Activated B cell treated with CpG ODN at 0.5 μM for 24 hours (primary cell): ENCODE data around the gene ATP6V1G3. TPM values are rescaled to one million over a fixed set of nuclear protein-coding genes. Genes with fewer than 3 reads are reported as not detected.
"Not testable (repeated sequence)": the region's sequence is repeated elsewhere in the genome, so short reads cannot be mapped to it uniquely, and the experiment has no call there.

Experiments used
- ATAC-seq: fragments of 200-7000 bp; cut with Tn5 transposase; one replicate; pipeline ENCODE4 v1.10.0; 2021; ENCODE audit warnings: low read depth, mild to moderate bottlenecking, moderate library complexity
- CTCF ChIA-PET: fragments of 350-600 bp; sonication (Branson Sonifier 250); formaldehyde crosslinking; loops from one replicate; lab custom pipeline; 2021; ENCODE audit warnings: antibody characterized with exemption; lab: Charles Lee
- POLR2A ChIA-PET: fragments of 350-600 bp; sonication (Branson Sonifier 250); formaldehyde crosslinking; loops from one replicate; lab custom pipeline; 2021; ENCODE audit warnings: antibody characterized with exemption; lab: Charles Lee
- DNase-seq: peaks from one replicate; pipeline ENCODE4 v3.0.0; 2022
- H3K27ac Mint-ChIP-seq: one replicate; pipeline ENCODE4 v1.8.0; 2020; ENCODE audit warnings: mixed read lengths
- H3K27me3 Mint-ChIP-seq: one replicate; pipeline ENCODE4 v1.8.0; 2021; ENCODE audit warnings: mixed read lengths
- H3K36me3 Mint-ChIP-seq: one replicate; pipeline ENCODE4 v1.8.0; 2021; ENCODE audit warnings: low read depth, mixed read lengths
- H3K4me1 Mint-ChIP-seq: one replicate; pipeline ENCODE4 v1.8.0; 2021; ENCODE audit warnings: mixed read lengths
- H3K4me3 Mint-ChIP-seq: one replicate; pipeline ENCODE4 v1.8.0; 2020; ENCODE audit warnings: mild to moderate bottlenecking, mixed read lengths
- H3K9me3 Mint-ChIP-seq: one replicate; pipeline ENCODE4 v1.8.0; 2020; ENCODE audit warnings: mixed read lengths
- CTCF ChIP-seq: fragments of 200-600 bp; IDR thresholded peaks from one replicate; pipeline ENCODE4 v1.8.0; 2022; ENCODE audit warnings: antibody characterized with exemption, mild to moderate bottlenecking
- intact Hi-C: fragments of 100-400 bp; cut with micrococcal nuclease; formaldehyde crosslinking; loops from one replicate; pipeline ENCODE4 v1.15.1; 2024
- total RNA-seq: library from RNA; stranded (reverse); gene quantifications from 2 replicates; pipeline ENCODE4 v1.2.3, GENCODE V29; 2022

The ATP6V1G3 gene
- total RNA-seq = not detected in 2 replicates

- Mint-ChIP-seq H3K27me3 (no peaks in the 10 kb centered on the region), H3K36me3 (no peaks in the 10 kb centered on the region), H3K4me3 (peak within 1 kb of the TSS; percentile 35), H3K27ac (peak within 1 kb of the TSS; percentile 88), H3K9me3 (no peaks in the 10 kb centered on the region), H3K4me1 (peaks cover 89% of the 10 kb centered on the region)
- DNase-seq (no peak), ATAC-seq (no peak)
- POLR2A ChIA-PET = interaction anchor here (1.7 kb wide), 1 partner anchor 58 kb away, joined by 6 read pairs; no protein-coding TSS in a partner anchor
- CTCF ChIA-PET = no interaction called here
- no peak for TF ChIP-seq CTCF
- intact Hi-C loops = no loop called here
Observed at GRCh38 chr1:198540580-198540979, at the start of gene ATP6V1G3. ATP6V1G3 (minus strand) TSS chr1:198540680; CDS start chr1:198540650, 30 bp downstream.

GRCh38 chr1:198588845-198589244 is 48.4 kb upstream of the ATP6V1G3 start:
- intact Hi-C loops = no loop called here
- ChIA-PET CTCF (interaction anchor here (0.9 kb wide), 1 partner anchor 32 kb away, joined by 5 read pairs; no protein-coding TSS in a partner anchor), POLR2A (interaction anchor here (1.0 to 1.5 kb wide), 4 partner anchors 9 to 69 kb away, joined by 3 to 4 read pairs (median 4); no protein-coding TSS in a partner anchor)
- no peaks in the 10 kb centered on the region for H3K27me3 Mint-ChIP-seq
- ATAC-seq (no peak), DNase-seq (no peak)
- TF ChIP-seq CTCF = no peak
- H3K4me1 Mint-ChIP-seq = no peaks in the 10 kb centered on the region
- H3K4me3 Mint-ChIP-seq = no peak overlapping the region
- H3K27ac Mint-ChIP-seq = no peak overlapping the region
- H3K36me3 Mint-ChIP-seq = peaks cover 13% of the 10 kb centered on the region
- H3K9me3 Mint-ChIP-seq = peaks cover 20% of the 10 kb centered on the region

- CTCF ChIA-PET = no interaction called here
- H3K27ac Mint-ChIP-seq = no peak overlapping the region
Observed at GRCh38 chr1:198584163-198584562, 43.7 kb upstream of the ATP6V1G3 start.

GRCh38 chr1:198583209-198583802 is 42.8 kb upstream of the ATP6V1G3 start:
- H3K27ac Mint-ChIP-seq, CTCF ChIA-PET, ATAC-seq, intact Hi-C loops, H3K36me3 Mint-ChIP-seq, H3K27me3 Mint-ChIP-seq, H3K4me1 Mint-ChIP-seq, DNase-seq, POLR2A ChIA-PET, H3K4me3 Mint-ChIP-seq: not testable (repeated sequence)
- H3K9me3 Mint-ChIP-seq = peaks cover 20% of the 10 kb centered on the region

More at GRCh38 chr1:198584163-198584562, 43.7 kb upstream of the ATP6V1G3 start:
- no peak overlapping the region for H3K4me3 Mint-ChIP-seq
- H3K27me3 Mint-ChIP-seq = no peaks in the 10 kb centered on the region
- no peak for DNase-seq
- ATAC-seq = no peak
- H3K9me3 Mint-ChIP-seq = peaks cover 22% of the 10 kb centered on the region
- no peaks in the 10 kb centered on the region for H3K4me1 Mint-ChIP-seq
- peaks cover 11% of the 10 kb centered on the region for H3K36me3 Mint-ChIP-seq
- no peak for TF ChIP-seq CTCF
- POLR2A ChIA-PET = no interaction called here
- intact Hi-C loops = no loop called here

- ATAC-seq = no peak
- ChIA-PET POLR2A (interaction anchor here (0.6 to 0.7 kb wide), 2 partner anchors 20 to 917 kb away, joined by 5 read pairs; no protein-coding TSS in a partner anchor), CTCF (interaction anchor here (1.1 kb wide), 1 partner anchor 12 kb away, joined by 3 read pairs; no protein-coding TSS in a partner anchor)
- TF ChIP-seq CTCF = no peak
- H3K4me3 Mint-ChIP-seq = no peak overlapping the region
- H3K4me1 Mint-ChIP-seq = peaks cover 27% of the 10 kb centered on the region
- H3K36me3 Mint-ChIP-seq = peaks cover 8% of the 10 kb centered on the region
- no peaks in the 10 kb centered on the region for H3K27me3 Mint-ChIP-seq
- H3K27ac Mint-ChIP-seq = no peak overlapping the region
- H3K9me3 Mint-ChIP-seq = peaks cover 13% of the 10 kb centered on the region
- intact Hi-C loops = no loop called here
- no peak for DNase-seq
Observed at GRCh38 chr1:198577444-198577843, 37.0 kb upstream of the ATP6V1G3 start.
